HepG2 (cell line): ENCODE data around the gene ANAPC16. TPM values are rescaled to one million over a fixed set of nuclear protein-coding genes. Genes with fewer than 3 reads are reported as not detected.

ENCODE experiments used
- GABPA ChIP-seq, 2 experiments: IDR thresholded peaks; 2 replicates each; pipeline ENCODE4 v1.6.1; 2011 to 2016; ENCODE audit warnings: low read depth in 2 of 2, low read length in 1 of 2, missing biosample characterization in 1 of 2, missing genetic modification characterization in 1 of 2
- MTA3 ChIP-seq: sonication (generic); formaldehyde crosslinking; IDR thresholded peaks from 2 replicates; pipeline ENCODE4 v1.4.0; 2020; ENCODE audit warnings: missing genetic modification reagents
- NCOA5 ChIP-seq: sonication (generic); formaldehyde crosslinking; IDR thresholded peaks from 2 replicates; pipeline ENCODE4 v1.4.0; 2020; ENCODE audit warnings: missing genetic modification reagents
- NFYC ChIP-seq: IDR thresholded peaks from 2 replicates; pipeline ENCODE4 v1.6.1; 2016; ENCODE audit warnings: missing genetic modification reagents, missing compliant biosample characterization
- SMARCC2 ChIP-seq: fragments of 450-650 bp; IDR thresholded peaks from 2 replicates; pipeline ENCODE4 v1.6.1; 2017; ENCODE audit warnings: antibody characterized with exemption, mild to moderate bottlenecking
- ZBTB26 ChIP-seq: IDR thresholded peaks from 2 replicates; pipeline ENCODE4 v1.6.1; 2016; ENCODE audit warnings: missing compliant biosample characterization, missing genetic modification reagents, borderline replicate concordance
- ZBTB40 ChIP-seq, 2 experiments: fragments of 450-650 bp in 1 of 2; sonication (generic) in 1 of 2; formaldehyde crosslinking in 1 of 2; IDR thresholded peaks; 2 replicates each; pipeline versions ENCODE4 v1.6.1 to v1.8.0; 2016 to 2022; ENCODE audit warnings: antibody characterized with exemption in 1 of 2, mild to moderate bottlenecking in 1 of 2, missing genetic modification reagents in 1 of 2
- ZBTB44 ChIP-seq: sonication (generic); formaldehyde crosslinking; IDR thresholded peaks from 2 replicates; pipeline ENCODE4 v1.4.0; 2020; ENCODE audit warnings: missing genetic modification reagents
- ZNF276 ChIP-seq: sonication (generic); formaldehyde crosslinking; IDR thresholded peaks from 2 replicates; pipeline ENCODE4 v1.4.0; 2020; ENCODE audit warnings: mild to moderate bottlenecking, low read depth, missing genetic modification reagents
- ZNF430 ChIP-seq: sonication (generic); formaldehyde crosslinking; IDR thresholded peaks from 2 replicates; pipeline ENCODE4 v1.9.0; 2021; ENCODE audit warnings: mild to moderate bottlenecking, missing genetic modification reagents
- ZNF567 ChIP-seq: sonication (generic); formaldehyde crosslinking; IDR thresholded peaks from 2 replicates; pipeline ENCODE4 v1.8.1; 2023; ENCODE audit warnings: mild to moderate bottlenecking, missing genetic modification reagents, borderline replicate concordance
- ZSCAN12 ChIP-seq: sonication (generic); formaldehyde crosslinking; IDR thresholded peaks from 2 replicates; pipeline ENCODE4 v1.9.0; 2021; ENCODE audit warnings: mild to moderate bottlenecking, missing genetic modification reagents
- ZSCAN30 ChIP-seq: sonication (generic); formaldehyde crosslinking; IDR thresholded peaks from 2 replicates; pipeline ENCODE4 v1.5.0; 2020; ENCODE audit warnings: mild to moderate bottlenecking, missing genetic modification reagents
- polyA plus RNA-seq, 8 experiments: library from polyadenylated mRNA; depleted of rRNA in 3 of 8; stranded (reverse) in 7 of 8; unstranded in 1 of 8; fragments of >200 nt; fragmentation: Illumina TruSeq in 4 of 8; extraction: Trizol in 4 of 8; gene quantifications; 2 replicates each; pipeline versions ENCODE4 v1.2.1 to v1.2.3, GENCODE V29; 2011 to 2016; ENCODE audit warnings: low read depth in 4 of 8, missing spikeins in 1 of 8, mixed read lengths in 1 of 8; ENCODE audit not compliant: insufficient read depth in 1 of 8
- total RNA-seq, 5 experiments: library from RNA; depleted of rRNA; stranded (reverse); fragments of >200 nt; fragmentation: Illumina TruSeq; extraction: Trizol; gene quantifications; 2 replicates each; pipeline ENCODE4 v1.2.3, GENCODE V29; 2016; ENCODE audit warnings: low read depth in 1 of 5

Gene ANAPC16
- total and polyA plus RNA-seq, 2 of the 13 experiments (the other 11 are each of a cell fraction or from before 2014, with no cell fraction given), result 74.8 to 89.4 TPM

- TF ChIP-seq ZNF276 (CRISPR knock-in tag) (peak; percentile 15; the same call in 1 of the 2 replicates), SMARCC2 (no peak), ZSCAN30 (CRISPR knock-in tag) (no peak), GABPA (IDR thresholded peaks at IDR 0.05; ENCODE audit: low read depth, low read length) (no peak), GABPA (CRISPR knock-in tag; IDR thresholded peaks at IDR 0.05; ENCODE audit: low read depth) (no peak), NFYC (CRISPR knock-in tag) (peak; percentile 90), NCOA5 (CRISPR knock-in tag) (0 out of 2 replicates have a peak, but pooled peaks have one; percentile 42), ZBTB26 (CRISPR knock-in tag) (peak; percentile 84; the same call in 1 of the 2 replicates), ZBTB44 (CRISPR knock-in tag) (peak; percentile 76; the same call in 1 of the 2 replicates), MTA3 (CRISPR knock-in tag) (no peak), ZNF567 (no peak), ZBTB40 (IDR thresholded peaks at IDR 0.05) (no peak), ZBTB40 (CRISPR knock-in tag; IDR thresholded peaks at IDR 0.05) (peak; percentile 84), ZSCAN12 (CRISPR knock-in tag) (peak; percentile 81; the same call in 1 of the 2 replicates), ZNF430 (CRISPR knock-in tag) (peak; percentile 89)
These were observed 57.8 kb downstream of the ANAPC16 start, which contains the start of gene DDIT4 (continued) for GRCh38 chr10:72273410-72274212.
